SK-N-SH (cell line): Measurements from ENCODE around the gene CDKAL1.
"Not testable (repeated sequence)": the region's sequence is repeated elsewhere in the genome, so short reads cannot be mapped to it uniquely, and the experiment has no call there.

Experiments
- CHD2 ChIP-seq: fragments of 150-350 bp; IDR thresholded peaks from 2 replicates; pipeline ENCODE4 v1.6.1; 2018; ENCODE audit warnings: low read length; ENCODE audit not compliant: partially characterized antibody
- CTCF ChIP-seq: fragments of 200-600 bp; sonication (generic); IDR thresholded peaks from 2 replicates; pipeline ENCODE4 v1.6.1; 2017; ENCODE audit warnings: antibody characterized with exemption, mild to moderate bottlenecking, moderate library complexity
- ELF1 ChIP-seq: IDR thresholded peaks from 2 replicates; pipeline ENCODE4 v1.4.0; 2012
- EZH2phosphoT487 ChIP-seq: fragments of 200-600 bp; sonication (generic); IDR thresholded peaks from 2 replicates; pipeline ENCODE4 v1.6.1; 2017; ENCODE audit warnings: low read depth, mixed run types, mild to moderate bottlenecking, antibody characterized with exemption, moderate library complexity, borderline replicate concordance
- FOXM1 ChIP-seq: IDR thresholded peaks from 2 replicates; pipeline ENCODE4 v1.4.0; 2012; ENCODE audit warnings: low read depth, mild to moderate bottlenecking
- GABPA ChIP-seq: IDR thresholded peaks from 2 replicates; pipeline ENCODE4 v1.4.0; 2012; ENCODE audit warnings: low read depth, mild to moderate bottlenecking
- IRF3 ChIP-seq: fragments of 150-350 bp; IDR thresholded peaks from 2 replicates; pipeline ENCODE4 v1.6.1; 2016; ENCODE audit warnings: mild to moderate bottlenecking, low read depth, low read length
- POLR2AphosphoS5 ChIP-seq: IDR thresholded peaks from 2 replicates; pipeline ENCODE4 v1.6.1; 2012; ENCODE audit warnings: low read depth, low read length
- REST ChIP-seq: IDR thresholded peaks from 2 replicates; pipeline ENCODE4 v1.6.1; 2012; ENCODE audit warnings: mild to moderate bottlenecking, low read depth, low read length, moderate library complexity
- RFX5 ChIP-seq: IDR thresholded peaks from 2 replicates; pipeline ENCODE4 v1.6.1; 2012; ENCODE audit warnings: mild to moderate bottlenecking, improper control_type of control experiment, low read length
- SIN3A ChIP-seq: IDR thresholded peaks from 2 replicates; pipeline ENCODE4 v1.6.1; 2012; ENCODE audit warnings: low read depth, mild to moderate bottlenecking, low read length, moderate library complexity, borderline replicate concordance
- USF2 ChIP-seq: fragments of 150-350 bp; IDR thresholded peaks from 2 replicates; pipeline ENCODE4 v1.6.1; 2017; ENCODE audit warnings: antibody characterized with exemption, low read length, low read depth, borderline replicate concordance
- YY1 ChIP-seq: IDR thresholded peaks from 2 replicates; pipeline ENCODE4 v1.4.0; 2012; ENCODE audit warnings: low read depth, mild to moderate bottlenecking

GRCh38 chr6:20617537-20617936 lies 83.3 kb downstream of the CDKAL1 start:
- not testable (repeated sequence) for TF ChIP-seq CTCF, FOXM1, IRF3, EZH2phosphoT487, ELF1, REST, YY1, GABPA, CHD2, USF2, SIN3A, RFX5, POLR2AphosphoS5
